ENCODE data around the gene CDK5RAP3. TPM values are rescaled to one million over a fixed set of nuclear protein-coding genes. Genes with fewer than 3 reads are reported as not detected.

CDK5RAP3 gene
- total RNA-seq, 1 donor, result 50.3 TPM

- H3K4me2 ChIP-seq (ENCODE audit: insufficient read depth, low read length), result no peak within 1 kb of the TSS
- H3K79me2 ChIP-seq (ENCODE audit: insufficient read depth, low read length), result no peaks in the 10 kb centered on the region
- no peaks in the 10 kb centered on the region for H3K36me3 ChIP-seq (ENCODE audit: insufficient read depth, low read length)
- no peak for TF ChIP-seq CTCF (IDR thresholded peaks at IDR 0.05; ENCODE audit: extremely low read depth, low read depth, low read length)
- DNase-seq (ENCODE audit: insufficient read length, low spot score, missing footprints), result no peak
- H3K4me3 ChIP-seq (ENCODE audit: insufficient read depth, low read length), result no peak within 1 kb of the TSS
- H3K27me3 ChIP-seq (ENCODE audit: insufficient read depth, low read length), result peaks cover 3% of the 10 kb centered on the region
- H3K27ac ChIP-seq (ENCODE audit: low read depth, low read length), result no peak within 1 kb of the TSS
- no peaks in the 10 kb centered on the region for H3K4me1 ChIP-seq (ENCODE audit: insufficient read depth, low read length)
- H3K9me3 ChIP-seq (ENCODE audit: low read depth, low read length), result no peaks in the 10 kb centered on the region
- H4K20me1 ChIP-seq (ENCODE audit: insufficient read depth, low read length), result no peaks in the 10 kb centered on the region
- no peak within 1 kb of the TSS for H2AFZ ChIP-seq (ENCODE audit: low read length)
Measured at GRCh38 chr17:47957591-47958490, 13.1 kb upstream of the CDK5RAP3 start, which contains the start of gene PRR15L. Gene PRR15L (minus strand): TSS chr17:47957883. CDS start chr17:47953234, 4,649 bp downstream.

- Histone ChIP-seq H3K79me2 (ENCODE audit: insufficient read depth, low read length) (no peaks in the 10 kb centered on the region), H3K36me3 (ENCODE audit: insufficient read depth, low read length) (no peaks in the 10 kb centered on the region), H3K27ac (ENCODE audit: low read depth, low read length) (no peak overlapping the region), H2AFZ (ENCODE audit: low read length) (no peak overlapping the region), H3K4me2 (ENCODE audit: insufficient read depth, low read length) (no peak overlapping the region), H3K4me3 (ENCODE audit: insufficient read depth, low read length) (no peak overlapping the region), H3K27me3 (ENCODE audit: insufficient read depth, low read length) (peaks cover 3% of the 10 kb centered on the region), H4K20me1 (ENCODE audit: insufficient read depth, low read length) (no peaks in the 10 kb centered on the region), H3K4me1 (ENCODE audit: insufficient read depth, low read length) (no peaks in the 10 kb centered on the region), H3K9me3 (ENCODE audit: low read depth, low read length) (no peaks in the 10 kb centered on the region)
- DNase-seq (ENCODE audit: insufficient read length, low spot score, missing footprints), result peak; percentile 48
- TF ChIP-seq CTCF (IDR thresholded peaks at IDR 0.05; ENCODE audit: extremely low read depth, low read depth, low read length), result no peak
Measured at GRCh38 chr17:47959825-47960655, 10.9 kb upstream of the CDK5RAP3 start.

- Histone ChIP-seq H3K9me3 (ENCODE audit: low read depth, low read length) (no peaks in the 10 kb centered on the region), H3K4me2 (ENCODE audit: insufficient read depth, low read length) (no peak overlapping the region), H3K27me3 (ENCODE audit: insufficient read depth, low read length) (peaks cover 3% of the 10 kb centered on the region), H4K20me1 (ENCODE audit: insufficient read depth, low read length) (no peaks in the 10 kb centered on the region), H3K4me1 (ENCODE audit: insufficient read depth, low read length) (no peaks in the 10 kb centered on the region), H3K4me3 (ENCODE audit: insufficient read depth, low read length) (no peak overlapping the region), H2AFZ (ENCODE audit: low read length) (no peak overlapping the region), H3K79me2 (ENCODE audit: insufficient read depth, low read length) (no peaks in the 10 kb centered on the region), H3K27ac (ENCODE audit: low read depth, low read length) (no peak overlapping the region), H3K36me3 (ENCODE audit: insufficient read depth, low read length) (no peaks in the 10 kb centered on the region)
- DNase-seq (ENCODE audit: insufficient read length, low spot score, missing footprints), result peak; percentile 50
- TF ChIP-seq CTCF (IDR thresholded peaks at IDR 0.05; ENCODE audit: extremely low read depth, low read depth, low read length), result no peak
Measured at GRCh38 chr17:47961406-47961805, 9.5 kb upstream of the CDK5RAP3 start.

GRCh38 chr17:47962901-47963300 is 8.0 kb upstream of the CDK5RAP3 start:
- Histone ChIP-seq H3K9me3 (ENCODE audit: low read depth, low read length) (no peaks in the 10 kb centered on the region), H3K36me3 (ENCODE audit: insufficient read depth, low read length) (no peaks in the 10 kb centered on the region), H3K4me2 (ENCODE audit: insufficient read depth, low read length) (no peak overlapping the region), H3K4me3 (ENCODE audit: insufficient read depth, low read length) (no peak overlapping the region), H4K20me1 (ENCODE audit: insufficient read depth, low read length) (no peaks in the 10 kb centered on the region), H3K79me2 (ENCODE audit: insufficient read depth, low read length) (no peaks in the 10 kb centered on the region), H3K27ac (ENCODE audit: low read depth, low read length) (no peak overlapping the region), H2AFZ (ENCODE audit: low read length) (no peak overlapping the region), H3K4me1 (ENCODE audit: insufficient read depth, low read length) (peaks cover 9% of the 10 kb centered on the region), H3K27me3 (ENCODE audit: insufficient read depth, low read length) (peaks cover 3% of the 10 kb centered on the region)
- peak; percentile 43 for DNase-seq (ENCODE audit: insufficient read length, low spot score, missing footprints)
- no peak for TF ChIP-seq CTCF (IDR thresholded peaks at IDR 0.05; ENCODE audit: extremely low read depth, low read depth, low read length)
